ENCODE data around the gene ATXN2.
"Not testable (repeated sequence)": the region's sequence is repeated elsewhere in the genome, so short reads cannot be mapped to it uniquely, and the experiment has no call there.

Gene ATXN2
- total RNA-seq = 21.5 to 90.5 (median 27.7) reads per million in 9 experiments

DNA sequence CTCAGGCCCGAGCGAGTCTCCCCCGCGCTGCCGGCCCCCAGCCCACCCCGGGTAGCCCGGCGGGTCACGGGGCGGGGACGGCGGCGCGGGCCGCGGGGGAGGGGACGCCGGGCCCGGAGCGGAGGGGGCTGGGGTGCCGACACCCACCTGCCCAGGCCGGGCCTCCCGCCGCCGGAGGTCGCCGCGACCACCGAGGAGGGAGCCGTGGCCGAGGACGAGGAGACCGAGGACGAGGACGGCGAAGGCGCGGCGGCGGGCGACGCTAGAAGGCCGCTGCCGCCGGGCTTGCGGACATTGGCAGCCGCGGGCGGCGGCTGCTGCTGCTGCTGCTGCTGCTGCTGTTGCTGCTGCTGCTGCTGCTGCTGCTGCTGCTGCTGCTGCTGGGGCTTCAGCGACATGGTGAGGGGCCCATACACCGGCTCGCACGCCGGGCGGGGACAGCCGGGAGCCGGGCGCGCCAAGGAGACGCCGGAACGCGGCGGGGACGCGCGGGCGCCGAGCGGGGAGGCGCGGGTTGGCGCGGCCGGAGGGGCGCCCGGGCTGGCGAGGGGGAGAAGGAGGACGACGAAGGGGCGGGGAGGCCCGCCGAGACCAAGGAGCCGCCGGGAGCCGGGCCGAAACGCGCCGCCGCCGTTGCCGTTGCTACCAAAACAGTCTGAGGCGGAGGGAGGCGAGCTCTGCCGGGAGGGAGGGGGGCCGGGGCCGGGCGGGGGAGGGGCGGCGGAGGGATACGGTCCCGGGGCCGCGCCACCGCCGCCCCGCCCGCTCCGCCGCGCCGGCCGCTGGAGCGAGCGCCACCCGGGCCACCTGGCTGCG is at the start of gene ATXN2:
TSS of gene ATXN2 (minus strand) at position 679 of the 816 bp plus-strand sequence. CDS start at position 398, 281 bp downstream.
- no peaks in the 10 kb centered on the region for H3K27me3 Mint-ChIP-seq
- DNase-seq = peak in 1 of 3 experiments; percentile 58
- peak; percentile 69 for ATAC-seq (replicated peaks)
- no peaks in the 10 kb centered on the region for H3K9me3 Mint-ChIP-seq
- H3K4me1 Mint-ChIP-seq (ENCODE audit: low read depth in 2 of 2) = peaks cover 22 to 36% of the 10 kb centered on the region in 2 donors
- peak within 1 kb of the TSS; percentile 89 to 90 for H3K4me3 Mint-ChIP-seq
- peak within 1 kb of the TSS; percentile 88 to 91 for H3K27ac Mint-ChIP-seq
- H3K36me3 Mint-ChIP-seq (ENCODE audit: insufficient read depth) = peaks cover 36% of the 10 kb centered on the region

- H3K4me3 Mint-ChIP-seq = no peak overlapping the region
- ATAC-seq (replicated peaks) = no peak
- DNase-seq = no peak
- H3K27me3 Mint-ChIP-seq = no peaks in the 10 kb centered on the region
- no peaks in the 10 kb centered on the region for H3K4me1 Mint-ChIP-seq (ENCODE audit: low read depth in 2 of 2)
- H3K9me3 Mint-ChIP-seq = no peaks in the 10 kb centered on the region
- no peak overlapping the region for H3K27ac Mint-ChIP-seq
- H3K36me3 Mint-ChIP-seq (ENCODE audit: insufficient read depth) = peaks cover 61% of the 10 kb centered on the region
Measured at GRCh38 chr12:111645433-111645832, 46.3 kb upstream of the ATXN2 start.

GRCh38 chr12:111643427-111643826 is 44.3 kb upstream of the ATXN2 start:
- Mint-ChIP-seq H3K4me1 (ENCODE audit: low read depth in 2 of 2) (no peaks in the 10 kb centered on the region), H3K9me3 (no peaks in the 10 kb centered on the region), H3K27ac (no peak overlapping the region), H3K27me3 (no peaks in the 10 kb centered on the region), H3K36me3 (ENCODE audit: insufficient read depth) (peaks cover 47% of the 10 kb centered on the region), H3K4me3 (no peak overlapping the region)
- ATAC-seq (replicated peaks) = no peak
- DNase-seq = no peak

GRCh38 chr12:111642681-111643426 is 43.7 kb upstream of the ATXN2 start:
- no peak overlapping the region for H3K4me3 Mint-ChIP-seq
- DNase-seq = no peak
- no peaks in the 10 kb centered on the region for H3K27me3 Mint-ChIP-seq
- no peak for ATAC-seq (replicated peaks)
- no peaks in the 10 kb centered on the region for H3K9me3 Mint-ChIP-seq
- H3K4me1 Mint-ChIP-seq (ENCODE audit: low read depth in 2 of 2) = no peaks in the 10 kb centered on the region
- peaks cover 41% of the 10 kb centered on the region for H3K36me3 Mint-ChIP-seq (ENCODE audit: insufficient read depth)
- no peak overlapping the region for H3K27ac Mint-ChIP-seq

DNA sequence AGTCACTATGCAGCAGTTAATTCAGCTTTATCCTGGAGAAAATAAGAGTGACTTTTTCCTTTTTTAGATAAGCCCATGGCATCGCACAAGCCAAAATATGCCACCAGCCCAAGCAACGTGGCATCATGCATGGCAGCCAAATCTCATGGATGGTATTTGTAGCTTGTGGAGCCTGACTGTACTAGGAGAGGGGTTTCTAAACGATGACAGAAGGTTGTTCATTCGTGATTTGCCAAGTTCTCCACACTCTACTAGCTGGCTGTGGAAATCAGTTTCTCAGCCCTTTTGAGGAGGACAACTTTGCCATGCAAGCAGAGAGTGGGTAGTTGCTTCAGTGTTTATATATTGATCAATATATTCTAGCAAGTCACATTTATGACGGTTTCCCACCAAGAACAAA is 41.4 kb upstream of the ATXN2 start:
- Mint-ChIP-seq H3K4me1 (ENCODE audit: low read depth in 2 of 2) (peaks cover 0 to 4% of the 10 kb centered on the region in 2 donors), H3K36me3 (ENCODE audit: insufficient read depth) (peaks cover 22% of the 10 kb centered on the region), H3K4me3 (no peak overlapping the region), H3K9me3 (no peaks in the 10 kb centered on the region), H3K27ac (no peak overlapping the region), H3K27me3 (no peaks in the 10 kb centered on the region)
- ATAC-seq (replicated peaks) (no peak), DNase-seq (no peak)

GRCh38 chr12:111638556-111638955 is 39.4 kb upstream of the ATXN2 start:
- peaks cover 18% of the 10 kb centered on the region for H3K36me3 Mint-ChIP-seq (ENCODE audit: insufficient read depth)

DNA sequence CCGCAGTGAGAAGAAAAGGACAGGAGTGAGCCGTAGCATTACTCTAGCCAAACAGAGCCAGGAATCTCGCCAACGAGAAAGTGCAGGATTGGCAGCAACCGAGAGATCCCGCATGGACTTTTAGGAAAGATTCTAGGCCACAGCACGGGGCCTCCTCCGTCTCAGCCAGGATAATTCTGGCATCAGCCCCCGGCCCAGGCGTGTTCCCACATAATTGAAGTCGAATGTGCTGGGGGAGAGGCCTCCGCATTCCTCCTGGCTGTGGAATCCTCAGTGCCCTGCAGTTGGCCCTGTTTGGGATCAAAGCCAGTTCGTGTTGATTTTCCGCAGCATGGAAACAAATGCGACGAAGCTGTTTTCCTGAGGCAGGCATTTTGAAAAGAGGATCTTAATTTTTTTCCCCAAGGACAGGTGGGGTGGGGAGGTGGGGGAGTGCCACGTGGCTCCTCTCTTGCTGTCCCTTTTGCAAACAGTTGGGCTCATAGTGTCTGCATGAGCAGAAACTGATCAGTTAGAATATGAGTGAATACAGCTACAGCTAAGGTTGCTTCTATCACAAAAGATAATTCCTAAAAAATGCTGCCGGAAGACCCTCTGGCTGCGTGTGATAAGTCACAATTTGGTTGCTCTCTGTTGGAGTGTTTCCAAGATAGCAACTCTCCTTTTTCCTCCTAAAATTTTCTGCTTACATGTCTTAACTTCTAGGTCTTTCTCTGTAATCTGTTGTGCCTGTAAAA is 37.3 kb upstream of the ATXN2 start:
- DNase-seq (no peak), ATAC-seq (replicated peaks) (no peak)
- Mint-ChIP-seq H3K27me3 (no peaks in the 10 kb centered on the region), H3K4me3 (no peak overlapping the region), H3K36me3 (ENCODE audit: insufficient read depth) (peaks cover 2% of the 10 kb centered on the region), H3K4me1 (ENCODE audit: low read depth in 2 of 2) (peaks cover 0 to 4% of the 10 kb centered on the region in 2 donors), H3K9me3 (no peaks in the 10 kb centered on the region), H3K27ac (peak overlapping the region; percentile 38 to 62)

More at GRCh38 chr12:111638556-111638955, 39.4 kb upstream of the ATXN2 start:
- peaks cover 0 to 4% of the 10 kb centered on the region in 2 donors for H3K4me1 Mint-ChIP-seq (ENCODE audit: low read depth in 2 of 2)
- no peaks in the 10 kb centered on the region for H3K27me3 Mint-ChIP-seq
- no peak for ATAC-seq (replicated peaks)
- H3K4me3 Mint-ChIP-seq = no peak overlapping the region
- DNase-seq = no peak
- peak overlapping the region in 1 of 2 donors; percentile 47 for H3K27ac Mint-ChIP-seq
- H3K9me3 Mint-ChIP-seq = no peaks in the 10 kb centered on the region

DNA sequence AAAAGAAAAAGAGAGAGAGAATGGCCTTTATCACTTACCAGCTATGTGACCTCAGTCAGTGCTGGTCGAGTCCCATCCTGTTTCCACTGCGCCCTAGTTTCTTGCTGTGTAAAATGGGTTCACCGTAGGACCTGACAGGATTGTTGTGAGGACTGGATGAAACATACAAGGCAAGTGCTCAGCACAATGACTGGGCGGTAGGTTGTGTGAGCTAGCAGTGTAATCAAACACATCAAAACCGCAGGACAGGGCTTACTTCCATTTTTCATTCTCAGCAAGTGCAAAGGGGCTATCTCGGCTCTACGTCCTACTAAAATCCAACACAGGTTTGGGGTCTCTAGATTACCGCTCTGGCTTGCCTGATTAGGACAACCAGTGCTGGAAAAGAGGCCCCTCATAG is 36.4 kb upstream of the ATXN2 start:
- Mint-ChIP-seq H3K27me3 (no peaks in the 10 kb centered on the region), H3K36me3 (ENCODE audit: insufficient read depth) (peaks cover 2% of the 10 kb centered on the region), H3K4me1 (ENCODE audit: low read depth in 2 of 2) (peaks cover 0 to 4% of the 10 kb centered on the region in 2 donors), H3K4me3 (no peak overlapping the region), H3K27ac (peak overlapping the region in 1 of 2 donors; percentile 38), H3K9me3 (no peaks in the 10 kb centered on the region)
- DNase-seq = no peak
- no peak for ATAC-seq (replicated peaks)

GRCh38 chr12:111628505-111629260 is 29.6 kb upstream of the ATXN2 start:
- ATAC-seq (replicated peaks) = no peak
- peaks cover 5 to 22% of the 10 kb centered on the region in 2 donors for H3K27me3 Mint-ChIP-seq
- peak overlapping the region in 1 of 2 donors; percentile 54 for H3K27ac Mint-ChIP-seq
- no peaks in the 10 kb centered on the region for H3K36me3 Mint-ChIP-seq (ENCODE audit: insufficient read depth)
- H3K4me3 Mint-ChIP-seq = no peak overlapping the region
- H3K9me3 Mint-ChIP-seq = no peaks in the 10 kb centered on the region
- no peak for DNase-seq
- no peaks in the 10 kb centered on the region for H3K4me1 Mint-ChIP-seq (ENCODE audit: low read depth in 2 of 2)

- Mint-ChIP-seq H3K27ac (peak overlapping the region in 1 of 2 donors; percentile 60), H3K4me3 (no peak overlapping the region), H3K9me3 (no peaks in the 10 kb centered on the region), H3K4me1 (ENCODE audit: low read depth in 2 of 2) (no peaks in the 10 kb centered on the region), H3K36me3 (ENCODE audit: insufficient read depth) (no peaks in the 10 kb centered on the region), H3K27me3 (peaks cover 5 to 28% of the 10 kb centered on the region in 2 donors)
- DNase-seq (no peak), ATAC-seq (replicated peaks) (no peak)
Measured at GRCh38 chr12:111626230-111626629, 27.1 kb upstream of the ATXN2 start.

DNA sequence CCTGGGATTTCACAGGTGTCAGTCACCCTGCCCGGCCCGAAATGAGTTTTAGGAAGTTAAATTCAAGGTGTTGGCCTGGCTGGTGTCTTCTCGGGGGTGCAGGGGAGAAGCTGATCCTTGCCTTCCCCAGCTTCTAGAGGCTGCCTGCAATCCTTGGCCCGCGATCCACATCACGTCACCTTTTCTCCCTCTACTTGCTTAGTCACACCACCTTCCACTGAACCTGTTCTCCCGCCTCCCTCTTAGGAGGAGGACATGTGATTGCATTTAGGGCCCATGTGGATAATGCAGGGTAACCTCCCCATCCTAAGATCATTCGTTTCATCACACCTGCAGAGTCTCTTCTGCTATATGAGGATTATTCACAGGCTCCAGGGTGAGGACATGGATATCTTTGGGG is 25.4 kb upstream of the ATXN2 start:
- Mint-ChIP-seq H3K4me1 (ENCODE audit: low read depth in 2 of 2) (no peaks in the 10 kb centered on the region), H3K27ac (no peak overlapping the region), H3K9me3 (no peaks in the 10 kb centered on the region), H3K36me3 (ENCODE audit: insufficient read depth) (no peaks in the 10 kb centered on the region), H3K27me3 (peaks cover 5 to 28% of the 10 kb centered on the region in 2 donors), H3K4me3 (no peak overlapping the region)
- ATAC-seq (replicated peaks) (no peak), DNase-seq (no peak)

DNA sequence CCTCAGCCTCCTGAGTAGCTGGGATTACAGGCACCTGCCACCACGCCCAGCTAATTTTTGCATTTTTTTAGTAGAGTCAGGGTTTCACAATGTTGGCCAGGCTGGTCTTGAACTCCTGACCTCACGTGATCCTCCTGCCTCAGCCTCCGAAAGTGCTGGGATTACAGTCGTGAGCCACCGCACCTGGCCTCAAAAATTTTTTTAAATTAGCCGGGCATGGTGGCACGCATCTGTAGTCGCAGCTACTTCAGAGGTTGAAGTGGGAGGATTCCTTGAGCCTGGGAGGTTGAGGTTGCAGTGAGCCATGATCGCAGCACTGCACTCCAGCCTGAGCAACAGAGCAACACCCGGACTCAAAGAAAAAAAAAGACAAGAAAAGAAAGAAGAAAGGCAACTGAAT is 18.7 kb upstream of the ATXN2 start:
- H3K4me1 Mint-ChIP-seq (ENCODE audit: low read depth in 2 of 2); H3K36me3 Mint-ChIP-seq (ENCODE audit: insufficient read depth); ATAC-seq (replicated peaks); H3K9me3 Mint-ChIP-seq; H3K27me3 Mint-ChIP-seq; H3K27ac Mint-ChIP-seq; DNase-seq; H3K4me3 Mint-ChIP-seq: not testable (repeated sequence)

DNA sequence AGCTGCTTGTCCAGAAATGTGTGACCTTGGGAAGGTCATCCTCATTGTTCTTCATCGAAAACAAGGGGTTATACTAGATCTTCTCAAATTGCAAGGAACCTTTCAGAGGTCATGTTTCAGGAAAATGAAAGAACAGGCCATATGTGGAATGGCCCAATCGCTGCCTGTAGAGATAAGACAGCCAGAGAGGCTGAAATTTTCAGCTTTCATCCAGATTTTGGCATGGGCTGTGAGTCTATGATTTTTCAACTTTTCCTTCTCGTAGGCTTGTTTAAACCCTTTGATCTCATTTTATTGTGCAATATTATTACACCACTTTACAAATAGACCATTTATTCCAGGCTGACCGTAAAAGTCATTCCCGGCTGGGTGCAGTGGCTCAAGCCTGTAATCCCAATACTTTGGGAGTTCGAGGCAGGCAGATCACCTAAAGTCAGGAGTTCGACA is 17.1 kb upstream of the ATXN2 start:
- no peak for DNase-seq
- no peaks in the 10 kb centered on the region for H3K9me3 Mint-ChIP-seq

More for the DNA sequence above, 17.1 kb upstream of the ATXN2 start:
- no peak overlapping the region for H3K27ac Mint-ChIP-seq
- no peak for ATAC-seq (replicated peaks)
- H3K4me3 Mint-ChIP-seq = no peak overlapping the region
- no peaks in the 10 kb centered on the region for H3K4me1 Mint-ChIP-seq (ENCODE audit: low read depth in 2 of 2)
- no peaks in the 10 kb centered on the region for H3K36me3 Mint-ChIP-seq (ENCODE audit: insufficient read depth)
- no peaks in the 10 kb centered on the region for H3K27me3 Mint-ChIP-seq

All from effector memory CD8-positive, alpha-beta T cell (primary cell).